HepG2 (cell line): ENCODE results near the gene LMAN1L. TPM values are rescaled to one million over a fixed set of nuclear protein-coding genes. Genes with fewer than 3 reads are reported as not detected.

Experiments used
- ATAC-seq: fragments of 200-7000 bp; cut with Tn5 transposase; 3 replicates; pipeline ENCODE4 v1.9.1; 2020; ENCODE audit warnings: mild to moderate bottlenecking, moderate library complexity
- BruUV-seq: library from RNA; stranded (reverse); fragments of 400-500 nt; replicated peaks from 2 replicates; lab custom pipeline; 2021; lab: Mats Ljungman, UMichigan
- CTCF ChIA-PET: fragments of 300-600 bp; formaldehyde crosslinking; extraction: SDS; loops from one replicate; lab custom pipeline; 2021; ENCODE audit warnings: low total read pairs, inconsistent platforms, low intra/inter-chr PET ratio; lab: Yijun Ruan, JAX
- POLR2A ChIA-PET: fragments of 350-600 bp; sonication (Branson Sonifier 250); formaldehyde crosslinking; loops from one replicate; lab custom pipeline; 2020; ENCODE audit warnings: antibody characterized with exemption, inconsistent platforms; lab: Yijun Ruan, JAX
- DNase-seq: peaks from one replicate; pipeline ENCODE4 v3.0.0-alpha.2; 2015; ENCODE audit warnings: low spot score
- FAIRE-seq: peaks from 3 replicates; lab custom pipeline; 2011; peaks lifted over from hg19 to GRCh38; lab: Jason Lieb, UNC
- H2AFZ ChIP-seq: one replicate; pipeline ENCODE4 v1.6.1; 2011; ENCODE audit warnings: low read length, inconsistent platforms
- H3K27ac ChIP-seq: fragments of 300-600 bp; 3 replicates; pipeline ENCODE4 v1.8.0; 2011; ENCODE audit warnings: mixed run types, mild to moderate bottlenecking, mixed read lengths, low read length, inconsistent platforms; ENCODE audit not compliant: insufficient read depth; ENCODE audit errors: extremely low read length
- H3K27me3 ChIP-seq, 2 experiments: fragments of 200-600 bp in 1 of 2; 2 replicates in 1 of 2; 3 replicates in 1 of 2; pipeline versions ENCODE4 v1.6.0 to v1.8.0; 2011; ENCODE audit warnings: low read length in 2 of 2, mild to moderate bottlenecking in 2 of 2, moderate library complexity in 2 of 2, inconsistent platforms in 1 of 2; ENCODE audit not compliant: insufficient read depth in 2 of 2, control insufficient read depth in 1 of 2
- H3K36me3 ChIP-seq, 2 experiments: fragments of 200-600 bp in 1 of 2; replicated peaks in 1 of 2; 2 replicates in 1 of 2; 3 replicates in 1 of 2; pipeline versions ENCODE4 v1.5.1 to v1.8.0; 2011; ENCODE audit warnings: low read length in 2 of 2, inconsistent platforms in 1 of 2; ENCODE audit not compliant: insufficient read depth in 2 of 2, control insufficient read depth in 1 of 2
- H3K4me1 ChIP-seq: 2 replicates; pipeline ENCODE4 v1.5.1; 2012; ENCODE audit warnings: low read length, inconsistent platforms; ENCODE audit not compliant: insufficient read depth
- H3K4me2 ChIP-seq: 2 replicates; pipeline ENCODE4 v1.6.0; 2011; ENCODE audit warnings: low read depth, low read length, inconsistent platforms
- H3K4me3 ChIP-seq, 3 experiments: fragments of 200-600 bp in 1 of 3; sonication (generic), shearing (Covaris generic) in 1 of 3; replicated peaks in 1 of 3; 2 replicates each; pipeline ENCODE4 v1.5.1; 2011 to 2016; ENCODE audit warnings: low read length in 3 of 3, inconsistent platforms in 2 of 3, low read depth in 2 of 3, mild to moderate bottlenecking in 2 of 3, control low read depth in 1 of 3, mixed read lengths in 1 of 3; ENCODE audit not compliant: insufficient read depth in 1 of 3
- H3K79me2 ChIP-seq: one replicate; pipeline ENCODE4 v1.6.1; 2011; ENCODE audit warnings: low read length, inconsistent platforms; ENCODE audit not compliant: insufficient read depth
- H3K9ac ChIP-seq: 2 replicates; pipeline ENCODE4 v1.6.0; 2011; ENCODE audit warnings: mild to moderate bottlenecking, low read depth, low read length, inconsistent platforms; ENCODE audit not compliant: insufficient read depth
- H3K9me3 ChIP-seq: 2 replicates; pipeline ENCODE4 v1.5.1; 2012; ENCODE audit warnings: mild to moderate bottlenecking, low read length
- H4K20me1 ChIP-seq: 2 replicates; pipeline ENCODE4 v1.6.0; 2011; ENCODE audit warnings: inconsistent platforms, mild to moderate bottlenecking, low read length, moderate library complexity; ENCODE audit not compliant: insufficient read depth
- GMEB1 ChIP-seq: sonication (generic); formaldehyde crosslinking; IDR thresholded peaks from 2 replicates; pipeline ENCODE4 v1.5.1; 2020; ENCODE audit warnings: missing genetic modification reagents, mild to moderate bottlenecking, borderline replicate concordance
- MEF2D ChIP-seq: sonication (generic); formaldehyde crosslinking; IDR thresholded peaks from 2 replicates; pipeline ENCODE4 v1.5.1; 2020; ENCODE audit warnings: mild to moderate bottlenecking, missing genetic modification reagents
- MTF2 ChIP-seq: sonication (generic); formaldehyde crosslinking; IDR thresholded peaks from 2 replicates; pipeline ENCODE4 v1.5.0; 2020; ENCODE audit warnings: missing genetic modification reagents, borderline replicate concordance
- NR1H2 ChIP-seq: sonication (generic); formaldehyde crosslinking; IDR thresholded peaks from 2 replicates; pipeline ENCODE4 v1.8.1; 2022; ENCODE audit warnings: low read depth, missing genetic modification reagents, borderline replicate concordance
- TARDBP ChIP-seq: sonication (generic); formaldehyde crosslinking; IDR thresholded peaks from 2 replicates; pipeline ENCODE4 v1.8.0; 2022; ENCODE audit warnings: mild to moderate bottlenecking, missing genetic modification reagents
- ZNF550 ChIP-seq: sonication (generic); formaldehyde crosslinking; IDR thresholded peaks from 2 replicates; pipeline ENCODE4 v1.4.0; 2020; ENCODE audit warnings: mild to moderate bottlenecking, missing genetic modification reagents, borderline replicate concordance
- WGBS: methylation state at CpG from one replicate; pipeline ENCODE4 v1.1.6; 2017; ENCODE audit warnings: low lambda C conversion rate; 5-methylcytosine and 5-hydroxymethylcytosine counted together
- in situ Hi-C: cut with HindIII; loops from 2 replicates; pipeline ENCODE4 v1.10.0; 2017; ENCODE audit warnings: low pct_unique_long_range_greater_than_20kb; ENCODE audit not compliant: extremely low pct_ligation_motif_present
- intact Hi-C: fragments of 100-400 bp; cut with micrococcal nuclease; formaldehyde crosslinking; loops from one replicate; pipeline ENCODE4 v1.10.0; 2022; ENCODE audit not compliant: unreplicated experiment
- polyA plus RNA-seq, 8 experiments: library from polyadenylated mRNA; depleted of rRNA in 3 of 8; stranded (reverse) in 7 of 8; unstranded in 1 of 8; fragments of >200 nt; fragmentation: Illumina TruSeq in 4 of 8; extraction: Trizol in 4 of 8; gene quantifications; 2 replicates each; pipeline versions ENCODE4 v1.2.1 to v1.2.3, GENCODE V29; 2011 to 2016; ENCODE audit warnings: low read depth in 4 of 8, missing spikeins in 1 of 8, mixed read lengths in 1 of 8; ENCODE audit not compliant: insufficient read depth in 1 of 8
- total RNA-seq, 5 experiments: library from RNA; depleted of rRNA; stranded (reverse); fragments of >200 nt; fragmentation: Illumina TruSeq; extraction: Trizol; gene quantifications; 2 replicates each; pipeline ENCODE4 v1.2.3, GENCODE V29; 2016; ENCODE audit warnings: low read depth in 1 of 5

The LMAN1L gene
- total and polyA plus RNA-seq, 2 of the 13 experiments (the other 11 are each of a cell fraction or from before 2014, with no cell fraction given): not detected

DNA sequence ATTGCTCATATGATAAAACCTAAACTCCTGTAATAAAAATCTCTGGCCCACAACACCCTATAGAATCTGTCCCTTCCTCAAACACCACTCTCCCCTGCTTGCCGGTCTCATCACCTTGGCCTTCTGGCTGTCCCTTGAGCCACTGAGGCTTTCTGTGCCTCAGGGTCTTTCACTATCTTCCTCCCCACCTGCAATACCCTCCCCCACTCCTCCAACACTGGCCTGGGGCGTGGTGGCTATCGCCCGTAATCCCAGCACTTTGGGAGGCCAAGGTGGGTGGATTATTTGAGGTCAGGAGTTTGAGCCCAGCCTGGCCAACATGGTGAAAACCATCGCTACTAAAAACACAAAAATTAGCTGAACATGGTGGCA, 34.0 kb upstream of the LMAN1L start:
- POLR2A ChIA-PET: interaction anchor here (0.9 to 2.3 kb wide), 5 partner anchors 18 to 590 kb away, joined by 3 to 8 read pairs (median 5); partner anchors contain the start of genes CLK3, CYP1A1 and MAN2C1
- H3K9ac ChIP-seq: no peak overlapping the region
- FAIRE-seq (peak; percentile 40), ATAC-seq (no peak), DNase-seq (no peak)
- WGBS: 71% methylated on average over 5 of the region's 5 CpGs
- H3K27me3 ChIP-seq: no peaks in the 10 kb centered on the region
- in situ Hi-C loops: loop anchor here (10.0 kb wide), 1 partner anchor 176 kb away; the partner anchor contains the start of gene RPP25
- H3K36me3 ChIP-seq: no peaks in the 10 kb centered on the region
- peak overlapping the region; percentile 4; the same call in 1 of the 2 replicates for H3K4me2 ChIP-seq
- no TSS peak for BruUV-seq
- no peaks in the 10 kb centered on the region for H3K9me3 ChIP-seq
- H3K4me3 ChIP-seq: no peak overlapping the region
- H3K79me2 ChIP-seq: peaks cover 11% of the 10 kb centered on the region
- intact Hi-C loops: no loop called here
- H3K4me1 ChIP-seq: peaks cover 86% of the 10 kb centered on the region
- no peaks in the 10 kb centered on the region; the same call in 1 of the 2 replicates for H4K20me1 ChIP-seq
- H2AFZ ChIP-seq: no peak overlapping the region
- no peak overlapping the region for H3K27ac ChIP-seq
- CTCF ChIA-PET: interaction anchor here (2.5 kb wide), 1 partner anchor 22 kb away, joined by 6 read pairs; no protein-coding TSS in a partner anchor
- TF ChIP-seq TARDBP (CRISPR knock-in tag) (no peak), MEF2D (no peak), GMEB1 (CRISPR knock-in tag) (no peak), MTF2 (CRISPR knock-in tag) (no peak)

DNA sequence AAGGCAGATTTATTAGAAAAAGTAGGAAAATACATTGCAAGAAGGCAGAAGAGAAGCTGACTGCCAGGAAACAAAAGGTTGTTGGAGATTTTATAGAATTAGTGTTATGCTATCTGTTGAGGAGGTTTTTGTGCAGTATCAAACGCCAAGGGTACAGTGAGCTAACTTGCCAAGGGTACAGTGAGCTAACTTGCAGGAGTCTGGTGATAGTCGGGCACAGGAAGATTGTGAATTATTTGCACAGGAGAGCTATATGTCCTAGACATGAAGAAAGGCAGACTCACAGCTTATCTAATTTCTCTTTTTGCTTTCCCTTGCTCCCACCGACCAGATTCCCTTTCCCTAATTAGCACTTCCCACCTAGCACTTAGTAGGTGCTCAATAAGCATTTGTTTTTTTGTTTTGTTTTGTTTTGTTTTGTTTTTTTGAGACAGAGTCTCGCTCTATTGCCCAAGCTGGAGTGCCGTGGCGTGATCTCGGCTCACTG, 33.4 kb upstream of the LMAN1L start:
- DNase-seq (no peak), FAIRE-seq (no peak), ATAC-seq (no peak)
- Histone ChIP-seq H4K20me1 (peaks cover 4% of the 10 kb centered on the region), H3K27me3 (no peaks in the 10 kb centered on the region), H3K36me3 (no peaks in the 10 kb centered on the region), H3K4me3 (no peak overlapping the region), H3K4me2 (peak overlapping the region; percentile 36), H2AFZ (no peak overlapping the region), H3K9me3 (no peaks in the 10 kb centered on the region), H3K4me1 (peaks cover 86% of the 10 kb centered on the region), H3K27ac (peak overlapping the region; percentile 59), H3K9ac (no peak overlapping the region), H3K79me2 (peaks cover 17% of the 10 kb centered on the region)
- no peak for TF ChIP-seq ZNF550 (CRISPR knock-in tag)
- no peak for TF ChIP-seq NR1H2 (CRISPR knock-in tag)
- intact Hi-C loops (no loop called here), in situ Hi-C loops (loop anchor here (10.0 kb wide), 1 partner anchor 176 kb away; the partner anchor contains the start of gene RPP25)
- 29% methylated on average over 7 of the region's 7 CpGs for WGBS
- BruUV-seq: no TSS peak
- CTCF ChIA-PET: interaction anchor here (1.1 kb wide), 1 partner anchor 8 kb away, joined by 3 read pairs; no protein-coding TSS in a partner anchor
- POLR2A ChIA-PET: interaction anchor here (0.9 to 2.0 kb wide), 4 partner anchors 8 to 589 kb away, joined by 3 to 17 read pairs (median 6); partner anchors contain the start of genes FAM219B and MAN2C1
